ENCODE results near the gene KIAA1549.

DNA sequence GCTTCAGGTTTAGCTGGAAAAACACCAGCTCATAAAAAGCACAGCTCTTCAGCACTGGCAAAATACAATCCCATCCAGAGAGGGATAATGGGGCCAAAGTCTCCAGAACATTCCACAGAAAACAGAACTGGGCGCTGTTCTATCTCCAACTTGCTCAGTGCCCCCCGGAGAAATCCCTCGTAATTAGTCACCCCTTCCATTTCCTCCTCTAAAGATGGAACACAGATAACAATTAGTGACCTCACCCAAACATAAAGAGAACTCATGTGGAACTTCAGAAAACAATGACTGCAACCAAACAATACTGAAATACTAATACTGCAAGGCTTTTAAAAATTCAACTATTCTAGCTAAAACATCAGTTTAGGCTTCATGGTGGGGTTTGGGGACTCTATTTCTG is 46.3 kb downstream of the KIAA1549 start:
- TF ChIP-seq, protein P1, sequence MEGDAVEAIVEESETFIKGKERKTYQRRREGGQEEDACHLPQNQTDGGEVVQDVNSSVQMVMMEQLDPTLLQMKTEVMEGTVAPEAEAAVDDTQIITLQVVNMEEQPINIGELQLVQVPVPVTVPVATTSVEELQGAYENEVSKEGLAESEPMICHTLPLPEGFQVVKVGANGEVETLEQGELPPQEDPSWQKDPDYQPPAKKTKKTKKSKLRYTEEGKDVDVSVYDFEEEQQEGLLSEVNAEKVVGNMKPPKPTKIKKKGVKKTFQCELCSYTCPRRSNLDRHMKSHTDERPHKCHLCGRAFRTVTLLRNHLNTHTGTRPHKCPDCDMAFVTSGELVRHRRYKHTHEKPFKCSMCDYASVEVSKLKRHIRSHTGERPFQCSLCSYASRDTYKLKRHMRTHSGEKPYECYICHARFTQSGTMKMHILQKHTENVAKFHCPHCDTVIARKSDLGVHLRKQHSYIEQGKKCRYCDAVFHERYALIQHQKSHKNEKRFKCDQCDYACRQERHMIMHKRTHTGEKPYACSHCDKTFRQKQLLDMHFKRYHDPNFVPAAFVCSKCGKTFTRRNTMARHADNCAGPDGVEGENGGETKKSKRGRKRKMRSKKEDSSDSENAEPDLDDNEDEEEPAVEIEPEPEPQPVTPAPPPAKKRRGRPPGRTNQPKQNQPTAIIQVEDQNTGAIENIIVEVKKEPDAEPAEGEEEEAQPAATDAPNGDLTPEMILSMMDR (IDR thresholded peaks at IDR 0.05) = no peak
- no peak for TF ChIP-seq POLR2A (IDR thresholded peaks at IDR 0.05)
